Progenitor cell of endocrine pancreas (in vitro differentiated cells): ENCODE data around the gene PCDHA8. TPM values are rescaled to one million over a fixed set of nuclear protein-coding genes. Genes with fewer than 3 reads are reported as not detected.

Experiments
- DNase-seq: peaks from one replicate; pipeline ENCODE4 v3.0.0; 2021; ENCODE audit warnings: low spot score; ENCODE audit not compliant: unreplicated experiment
- H3K27ac Mint-ChIP-seq: 2 replicates; pipeline ENCODE4 v1.8.0; 2021; ENCODE audit warnings: mild to moderate bottlenecking, moderate library complexity, mixed read lengths
- H3K27me3 Mint-ChIP-seq: 2 replicates; pipeline ENCODE4 v1.8.0; 2021; ENCODE audit warnings: mixed read lengths
- H3K36me3 Mint-ChIP-seq: 2 replicates; pipeline ENCODE4 v1.8.0; 2022; ENCODE audit warnings: mixed read lengths; ENCODE audit not compliant: insufficient read depth
- H3K4me1 Mint-ChIP-seq: 2 replicates; pipeline ENCODE4 v1.8.0; 2021; ENCODE audit warnings: low read depth, mixed read lengths
- H3K4me3 Mint-ChIP-seq: 2 replicates; pipeline ENCODE4 v1.8.0; 2021; ENCODE audit warnings: low read depth, mild to moderate bottlenecking, moderate library complexity, mixed read lengths
- H3K9me3 Mint-ChIP-seq: 2 replicates; pipeline ENCODE4 v1.8.0; 2021; ENCODE audit warnings: low read depth, mixed read lengths
- total RNA-seq: library from RNA; stranded (reverse); gene quantifications from 2 replicates; pipeline ENCODE4 v1.2.1, GENCODE V29; 2021
- TF ChIP-seq, protein P1 (sequence below): fragments of 200-600 bp; sonication (generic); IDR thresholded peaks from one replicate; pipeline ENCODE4 v1.5.0; 2021; ENCODE audit warnings: antibody characterized with exemption, mild to moderate bottlenecking; ENCODE audit not compliant: unreplicated experiment

PCDHA8 gene
- total RNA-seq, 1 donor from 2014 or later: 4.9 TPM

DNA sequence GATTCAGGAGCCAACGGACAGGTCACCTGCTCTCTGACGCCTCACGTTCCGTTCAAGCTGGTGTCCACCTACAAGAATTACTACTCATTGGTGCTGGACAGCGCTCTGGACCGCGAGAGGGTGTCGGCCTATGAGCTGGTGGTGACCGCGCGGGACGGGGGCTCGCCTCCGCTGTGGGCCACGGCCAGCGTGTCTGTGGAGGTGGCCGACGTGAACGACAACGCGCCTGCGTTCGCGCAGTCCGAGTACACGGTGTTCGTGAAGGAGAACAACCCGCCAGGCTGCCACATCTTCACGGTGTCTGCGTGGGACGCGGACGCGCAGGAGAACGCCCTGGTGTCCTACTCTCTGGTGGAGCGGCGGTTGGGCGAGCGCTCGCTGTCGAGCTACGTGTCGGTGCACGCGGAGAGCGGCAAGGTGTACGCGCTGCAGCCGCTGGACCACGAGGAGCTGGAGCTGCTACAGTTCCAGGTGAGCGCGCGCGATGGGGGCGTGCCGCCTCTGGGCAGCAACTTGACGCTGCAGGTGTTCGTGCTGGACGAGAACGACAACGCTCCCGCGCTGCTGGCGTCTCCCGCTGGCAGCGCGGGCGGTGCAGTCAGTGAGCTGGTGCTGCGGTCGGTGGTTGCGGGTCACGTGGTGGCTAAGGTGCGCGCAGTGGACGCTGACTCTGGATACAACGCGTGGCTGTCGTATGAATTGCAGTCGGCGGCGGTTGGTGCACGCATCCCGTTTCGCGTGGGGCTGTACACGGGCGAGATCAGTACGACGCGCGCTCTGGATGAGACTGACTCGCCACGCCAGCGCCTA lies 16.4 kb downstream of the PCDHA8 start:
- Mint-ChIP-seq H3K27ac (peak overlapping the region; percentile 95), H3K9me3 (peaks cover 34% of the 10 kb centered on the region), H3K27me3 (no peaks in the 10 kb centered on the region), H3K4me3 (no peak overlapping the region), H3K36me3 (peaks cover 60% of the 10 kb centered on the region), H3K4me1 (peaks cover 4% of the 10 kb centered on the region)
- DNase-seq: no peak
- TF ChIP-seq, protein P1, sequence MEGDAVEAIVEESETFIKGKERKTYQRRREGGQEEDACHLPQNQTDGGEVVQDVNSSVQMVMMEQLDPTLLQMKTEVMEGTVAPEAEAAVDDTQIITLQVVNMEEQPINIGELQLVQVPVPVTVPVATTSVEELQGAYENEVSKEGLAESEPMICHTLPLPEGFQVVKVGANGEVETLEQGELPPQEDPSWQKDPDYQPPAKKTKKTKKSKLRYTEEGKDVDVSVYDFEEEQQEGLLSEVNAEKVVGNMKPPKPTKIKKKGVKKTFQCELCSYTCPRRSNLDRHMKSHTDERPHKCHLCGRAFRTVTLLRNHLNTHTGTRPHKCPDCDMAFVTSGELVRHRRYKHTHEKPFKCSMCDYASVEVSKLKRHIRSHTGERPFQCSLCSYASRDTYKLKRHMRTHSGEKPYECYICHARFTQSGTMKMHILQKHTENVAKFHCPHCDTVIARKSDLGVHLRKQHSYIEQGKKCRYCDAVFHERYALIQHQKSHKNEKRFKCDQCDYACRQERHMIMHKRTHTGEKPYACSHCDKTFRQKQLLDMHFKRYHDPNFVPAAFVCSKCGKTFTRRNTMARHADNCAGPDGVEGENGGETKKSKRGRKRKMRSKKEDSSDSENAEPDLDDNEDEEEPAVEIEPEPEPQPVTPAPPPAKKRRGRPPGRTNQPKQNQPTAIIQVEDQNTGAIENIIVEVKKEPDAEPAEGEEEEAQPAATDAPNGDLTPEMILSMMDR: no peak

DNA sequence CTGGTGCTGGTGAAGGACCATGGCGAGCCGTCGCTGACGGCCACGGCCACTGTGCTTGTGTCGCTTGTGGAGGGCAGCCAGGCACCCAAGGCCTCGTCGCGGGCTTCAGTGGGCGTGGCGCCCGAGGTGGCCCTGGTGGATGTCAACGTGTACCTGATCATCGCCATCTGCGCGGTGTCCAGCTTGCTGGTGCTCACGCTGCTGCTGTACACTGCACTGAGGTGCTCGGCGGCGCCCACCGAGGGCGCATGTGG lies 16.9 kb downstream of the PCDHA8 start:
- TF ChIP-seq, protein P1: no peak
- H3K9me3 Mint-ChIP-seq: peaks cover 34% of the 10 kb centered on the region
- H3K4me1 Mint-ChIP-seq: peaks cover 4% of the 10 kb centered on the region
- no peak for DNase-seq
- H3K36me3 Mint-ChIP-seq: peaks cover 63% of the 10 kb centered on the region
- H3K4me3 Mint-ChIP-seq: no peak overlapping the region
- H3K27ac Mint-ChIP-seq: peak overlapping the region; percentile 37
- H3K27me3 Mint-ChIP-seq: no peaks in the 10 kb centered on the region

DNA sequence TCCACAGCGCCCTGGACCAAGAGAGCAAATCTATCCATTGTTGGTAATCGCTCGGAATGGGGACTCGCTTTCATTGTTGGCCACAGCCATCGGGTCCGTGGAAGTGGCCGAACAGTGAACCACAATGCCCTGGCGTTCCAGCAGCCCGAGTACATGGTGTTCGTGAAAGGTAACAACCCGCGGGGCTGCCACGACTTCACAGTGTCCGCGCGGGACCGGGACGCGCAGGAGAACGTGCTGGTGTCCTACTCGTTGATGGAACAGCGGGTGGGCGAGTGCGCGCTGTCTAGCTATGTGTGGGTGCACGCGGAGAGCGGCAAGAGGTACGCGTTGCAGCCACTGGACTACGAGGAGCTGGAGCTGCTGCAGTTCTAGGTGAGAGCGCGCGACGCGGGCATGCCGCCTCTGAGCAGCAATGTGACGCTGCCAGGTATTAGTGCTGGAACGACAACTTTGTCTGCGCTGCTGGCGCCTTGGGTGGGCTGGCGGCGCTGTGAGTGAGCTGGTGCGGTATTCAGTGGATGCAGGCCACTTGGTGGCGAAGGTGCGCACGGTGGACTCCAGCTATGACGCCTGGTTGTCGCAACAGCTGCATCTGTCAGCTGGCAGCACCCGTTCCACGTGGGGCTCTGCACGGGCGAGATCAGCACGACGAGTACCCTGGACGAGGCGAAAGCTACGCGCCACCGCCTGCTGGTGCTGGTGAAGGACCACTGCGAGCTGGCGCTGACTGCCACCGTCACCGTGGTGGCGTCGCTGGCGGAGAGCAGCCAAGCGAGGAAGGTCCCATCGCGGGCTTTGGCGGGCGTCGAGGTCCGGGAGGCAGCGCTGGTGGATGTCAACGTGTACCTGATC lies 21.7 kb downstream of the PCDHA8 start:
- peaks cover 27% of the 10 kb centered on the region for H3K9me3 Mint-ChIP-seq
- peaks cover 66% of the 10 kb centered on the region for H3K36me3 Mint-ChIP-seq
- no peak overlapping the region for H3K4me3 Mint-ChIP-seq
- H3K27ac Mint-ChIP-seq: no peak overlapping the region
- no peak for DNase-seq
- H3K27me3 Mint-ChIP-seq: no peaks in the 10 kb centered on the region
- no peaks in the 10 kb centered on the region for H3K4me1 Mint-ChIP-seq
- TF ChIP-seq, protein P1: no peak

DNA sequence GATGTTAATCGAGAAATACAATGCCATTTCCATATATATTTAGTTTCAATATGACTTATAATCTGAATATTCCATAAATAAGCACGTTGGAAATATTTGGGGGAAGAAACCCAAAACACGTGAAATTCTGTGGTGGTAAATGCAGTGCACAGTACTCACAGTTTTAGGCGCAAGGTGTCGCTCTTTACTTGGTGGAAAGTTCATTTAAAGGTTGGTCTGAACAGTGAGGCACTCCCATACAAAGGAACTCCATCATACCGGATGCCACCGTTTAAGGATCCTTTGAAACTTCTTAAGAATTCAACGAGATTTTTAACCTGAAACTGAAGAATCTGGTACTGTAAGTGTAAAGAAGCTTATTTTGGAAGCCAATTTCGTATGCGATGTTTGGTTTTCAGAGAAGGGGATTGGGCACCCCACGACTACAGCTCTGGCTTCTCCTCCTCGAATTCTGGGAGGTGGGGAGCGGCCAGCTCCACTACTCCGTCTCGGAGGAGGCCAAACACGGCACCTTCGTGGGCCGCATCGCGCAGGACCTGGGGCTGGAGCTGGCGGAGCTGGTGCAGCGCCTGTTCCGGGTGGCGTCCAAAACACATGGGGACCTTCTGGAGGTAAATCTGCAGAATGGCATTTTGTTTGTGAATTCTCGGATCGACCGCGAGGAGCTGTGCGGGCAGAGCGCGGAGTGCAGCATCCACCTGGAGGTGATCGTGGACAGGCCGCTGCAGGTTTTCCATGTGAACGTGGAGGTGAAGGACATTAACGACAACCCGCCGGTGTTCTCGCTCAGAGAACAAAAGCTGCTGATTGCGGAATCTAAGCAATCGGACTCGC lies 28.0 kb downstream of the PCDHA8 start, which contains the start of gene PCDHA11:
PCDHA11 (plus strand) TSS at position 237 of the 834 bp plus-strand sequence; CDS start at position 384, 147 bp downstream.
- peak within 1 kb of the TSS; percentile 78 for H3K4me3 Mint-ChIP-seq
- H3K9me3 Mint-ChIP-seq: peaks cover 21% of the 10 kb centered on the region
- peaks cover 54% of the 10 kb centered on the region for H3K36me3 Mint-ChIP-seq
- TF ChIP-seq, protein P1: peak; percentile 46
- no peaks in the 10 kb centered on the region for H3K4me1 Mint-ChIP-seq
- no peaks in the 10 kb centered on the region for H3K27me3 Mint-ChIP-seq
- DNase-seq: no peak
- H3K27ac Mint-ChIP-seq: peak within 1 kb of the TSS; percentile 95

DNA sequence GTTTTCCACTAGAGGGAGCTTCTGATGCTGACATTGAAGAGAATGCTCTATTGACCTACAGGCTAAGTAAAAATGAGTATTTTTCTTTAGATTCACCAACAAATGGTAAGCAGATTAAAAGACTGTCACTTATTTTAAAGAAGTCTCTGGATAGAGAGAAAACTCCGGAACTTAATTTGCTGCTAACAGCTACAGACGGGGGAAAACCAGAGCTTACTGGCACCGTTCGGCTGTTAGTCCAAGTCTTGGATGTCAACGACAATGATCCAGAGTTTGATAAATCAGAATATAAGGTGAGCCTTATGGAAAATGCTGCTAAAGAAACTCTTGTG lies 28.5 kb downstream of the PCDHA8 start:
- H3K36me3 Mint-ChIP-seq: peaks cover 58% of the 10 kb centered on the region
- DNase-seq: no peak
- peak overlapping the region; percentile 95 for H3K27ac Mint-ChIP-seq
- H3K9me3 Mint-ChIP-seq: peaks cover 23% of the 10 kb centered on the region
- no peaks in the 10 kb centered on the region for H3K27me3 Mint-ChIP-seq
- H3K4me3 Mint-ChIP-seq: peak overlapping the region; percentile 78
- TF ChIP-seq, protein P1: no peak
- H3K4me1 Mint-ChIP-seq: no peaks in the 10 kb centered on the region
